ENCODE data around the gene LYPD4.

- no peak for TF ChIP-seq CTCF (IDR thresholded peaks at IDR 0.05)
- TF ChIP-seq POLR2A (IDR thresholded peaks at IDR 0.05), result no peak
These were observed 24.5 kb upstream of the LYPD4 start for GRCh38 chr19:41868989-41869300.
